ENCODE data around the gene HEATR9.

HEATR9 gene

GRCh38 chr17:35875072-35875799, 6.5 kb upstream of the HEATR9 start:
- Histone ChIP-seq H3K9me3 (ENCODE audit: low read depth, low read length) (no peaks in the 10 kb centered on the region), H3K27ac (no peak overlapping the region), H3K36me3 (ENCODE audit: insufficient read depth, low read length) (no peaks in the 10 kb centered on the region), H3K4me3 (no peak overlapping the region), H3K9ac (ENCODE audit: insufficient read length) (no peak overlapping the region)
- no peak for DNase-seq (ENCODE audit: low read depth, low spot score)
- TF ChIP-seq EZH2 (IDR thresholded peaks at IDR 0.05): no peak
- TF ChIP-seq FOXP2 (optimal IDR thresholded peaks at IDR 0.05; ENCODE audit: control extremely low read depth, extremely low read length, insufficient read depth): no peak
- no peak for TF ChIP-seq POLR2AphosphoS5 (IDR thresholded peaks at IDR 0.05; ENCODE audit: borderline replicate concordance, low read depth, low read length)

DNA sequence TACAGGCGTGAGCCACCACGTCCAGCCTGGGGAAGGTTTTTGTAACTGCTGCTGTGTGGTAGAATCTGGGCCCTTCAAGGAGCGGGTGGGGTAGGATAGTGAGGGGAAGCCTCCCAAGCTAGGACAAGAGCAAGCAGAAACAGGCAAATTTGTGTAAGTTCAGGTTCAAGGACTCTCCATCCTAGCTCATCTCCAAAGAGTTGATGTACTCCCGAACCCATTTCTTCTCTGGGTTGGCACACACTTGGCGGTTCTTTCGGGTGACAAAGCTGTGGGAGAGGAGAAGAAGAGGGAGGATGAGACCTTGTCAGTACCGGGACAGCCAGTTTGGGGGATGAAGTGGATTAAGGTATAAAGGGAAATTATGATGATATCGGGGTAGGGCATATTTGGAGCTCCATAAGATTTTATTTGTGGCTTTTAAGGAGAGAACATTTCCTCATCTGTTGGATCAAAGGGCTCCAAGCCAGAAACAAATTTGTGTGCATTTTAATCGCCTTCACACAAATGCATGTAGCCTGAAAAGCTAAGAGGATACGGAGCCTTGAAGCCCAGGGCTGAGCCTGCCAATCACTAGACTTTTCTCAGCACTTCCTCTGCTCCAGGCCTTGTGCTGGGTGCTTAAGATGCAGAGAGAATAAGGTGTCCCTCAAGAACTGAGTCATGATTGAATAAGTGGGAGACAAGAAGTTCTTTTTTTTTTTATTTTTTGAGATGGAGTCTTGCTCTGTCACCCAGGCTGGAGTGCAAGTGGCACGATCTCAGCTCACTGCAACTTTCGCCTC, 3.7 kb upstream of the HEATR9 start:
- TF ChIP-seq EZH2 (IDR thresholded peaks at IDR 0.05) (no peak), FOXP2 (optimal IDR thresholded peaks at IDR 0.05; ENCODE audit: control extremely low read depth, extremely low read length, insufficient read depth) (no peak), POLR2AphosphoS5 (IDR thresholded peaks at IDR 0.05; ENCODE audit: borderline replicate concordance, low read depth, low read length) (no peak)
- no peaks in the 10 kb centered on the region for H3K9me3 ChIP-seq (ENCODE audit: low read depth, low read length)
- H3K27ac ChIP-seq: no peak overlapping the region
- no peak for DNase-seq (ENCODE audit: low read depth, low spot score)
- no peak overlapping the region for H3K4me3 ChIP-seq
- no peaks in the 10 kb centered on the region for H3K36me3 ChIP-seq (ENCODE audit: insufficient read depth, low read length)
- H3K9ac ChIP-seq (ENCODE audit: insufficient read length): no peak overlapping the region

- H3K36me3 ChIP-seq (ENCODE audit: insufficient read depth, low read length): no peaks in the 10 kb centered on the region
- DNase-seq (ENCODE audit: low read depth, low spot score): no peak
- no peak overlapping the region for H3K27ac ChIP-seq
- H3K9ac ChIP-seq (ENCODE audit: insufficient read length): no peak overlapping the region
- no peak overlapping the region for H3K4me3 ChIP-seq
- H3K9me3 ChIP-seq (ENCODE audit: low read depth, low read length): no peaks in the 10 kb centered on the region
- no peak for TF ChIP-seq EZH2 (IDR thresholded peaks at IDR 0.05)
- TF ChIP-seq POLR2AphosphoS5 (IDR thresholded peaks at IDR 0.05; ENCODE audit: borderline replicate concordance, low read depth, low read length): no peak
- TF ChIP-seq FOXP2 (optimal IDR thresholded peaks at IDR 0.05; ENCODE audit: control extremely low read depth, extremely low read length, insufficient read depth): no peak
Measured at GRCh38 chr17:35870906-35871819, 2.5 kb upstream of the HEATR9 start.

GRCh38 chr17:35867574-35867973, 1.1 kb downstream of the HEATR9 start:
- Histone ChIP-seq H3K27ac (no peak overlapping the region), H3K4me3 (no peak overlapping the region), H3K36me3 (ENCODE audit: insufficient read depth, low read length) (no peaks in the 10 kb centered on the region; the same call in 1 of the 2 replicates), H3K9ac (ENCODE audit: insufficient read length) (no peak overlapping the region), H3K9me3 (ENCODE audit: low read depth, low read length) (no peaks in the 10 kb centered on the region)
- DNase-seq (ENCODE audit: low read depth, low spot score): no peak
- TF ChIP-seq POLR2AphosphoS5 (IDR thresholded peaks at IDR 0.05; ENCODE audit: borderline replicate concordance, low read depth, low read length) (no peak), FOXP2 (optimal IDR thresholded peaks at IDR 0.05; ENCODE audit: control extremely low read depth, extremely low read length, insufficient read depth) (no peak), EZH2 (IDR thresholded peaks at IDR 0.05) (no peak)

DNA sequence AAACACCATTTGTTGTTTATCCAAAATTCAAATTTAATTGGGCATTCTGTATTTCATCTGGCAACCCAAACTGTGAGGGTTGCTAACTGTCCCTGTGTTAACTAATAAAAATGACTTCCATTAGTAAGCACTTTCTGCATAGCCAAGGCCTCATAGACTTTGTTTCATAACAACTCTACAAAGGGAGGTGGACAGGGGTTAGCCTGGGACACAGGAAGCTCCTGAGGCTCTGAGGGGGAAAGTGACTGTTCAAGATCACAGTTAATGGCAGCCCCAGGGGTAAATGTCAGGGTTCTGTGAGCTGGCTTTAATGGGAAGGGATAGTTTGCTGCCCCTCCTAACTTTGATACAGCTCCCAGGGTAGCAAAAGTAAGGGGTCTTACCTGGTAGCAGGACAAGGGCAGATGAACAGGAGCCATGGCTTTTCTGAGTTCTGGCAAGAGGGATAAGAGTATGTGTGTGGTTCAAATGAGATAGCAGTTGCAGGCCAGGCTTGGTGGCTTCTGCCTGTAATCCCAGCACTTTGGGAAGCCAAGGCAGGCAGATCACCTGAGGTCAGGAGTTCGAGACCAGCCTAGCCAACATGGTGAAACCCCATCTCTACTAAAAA, 2.2 kb downstream of the HEATR9 start:
- H3K36me3 ChIP-seq (ENCODE audit: insufficient read depth, low read length): no peaks in the 10 kb centered on the region; the same call in 1 of the 2 replicates
- peak overlapping the region; percentile 58; the same call in 1 of the 2 replicates for H3K27ac ChIP-seq
- no peaks in the 10 kb centered on the region for H3K9me3 ChIP-seq (ENCODE audit: low read depth, low read length)
- no peak for DNase-seq (ENCODE audit: low read depth, low spot score)
- TF ChIP-seq FOXP2 (optimal IDR thresholded peaks at IDR 0.05; ENCODE audit: control extremely low read depth, extremely low read length, insufficient read depth): no peak
- no peak for TF ChIP-seq POLR2AphosphoS5 (IDR thresholded peaks at IDR 0.05; ENCODE audit: borderline replicate concordance, low read depth, low read length)
- no peak for TF ChIP-seq EZH2 (IDR thresholded peaks at IDR 0.05)
- H3K4me3 ChIP-seq: no peak overlapping the region
- no peak overlapping the region for H3K9ac ChIP-seq (ENCODE audit: insufficient read length)

DNA sequence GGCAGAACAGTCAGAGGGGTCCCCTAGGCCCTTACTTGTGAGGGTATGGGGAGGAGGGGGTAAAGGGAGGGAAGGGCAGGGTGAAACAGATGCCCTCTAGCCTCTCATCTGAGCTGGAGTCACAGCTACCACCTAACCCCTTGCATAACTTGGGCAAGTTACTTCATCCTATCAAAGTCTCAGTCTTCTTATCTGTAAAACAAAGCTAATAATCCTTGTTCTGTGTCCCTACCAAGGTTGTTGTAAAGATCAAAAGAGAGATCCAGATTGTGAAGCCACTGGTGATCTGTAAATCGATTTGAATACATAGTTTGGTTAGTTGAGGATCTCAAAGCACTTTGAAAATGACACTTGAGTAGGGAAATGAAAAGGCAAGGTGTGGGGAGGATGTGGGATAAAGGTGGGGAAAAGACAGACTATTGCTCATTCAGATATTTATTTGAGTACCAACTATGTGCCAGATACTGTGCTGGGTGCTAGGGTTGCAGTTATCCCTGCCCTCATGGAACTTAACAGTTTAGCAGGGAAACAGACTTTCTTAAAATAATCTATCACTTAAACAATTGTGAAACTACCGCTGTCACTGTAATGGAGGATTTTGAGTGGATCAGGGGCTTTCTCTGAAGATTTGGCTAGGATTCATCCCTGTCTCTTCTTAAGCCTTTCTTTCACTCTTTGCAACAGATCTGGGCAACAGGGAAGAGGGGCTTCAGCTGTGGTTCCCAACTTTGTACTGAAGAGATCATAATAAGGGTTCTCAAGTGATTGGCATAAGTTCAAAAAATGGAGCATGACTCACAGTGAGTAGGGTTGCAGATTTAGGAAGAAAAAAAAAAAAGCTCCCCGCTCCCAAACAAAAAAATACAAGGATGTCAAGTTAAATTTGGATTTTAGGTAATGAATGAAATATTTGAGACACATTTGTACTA, 3.0 kb downstream of the HEATR9 start:
- no peak for DNase-seq (ENCODE audit: low read depth, low spot score)
- Histone ChIP-seq H3K27ac (peak overlapping the region; percentile 58; the same call in 1 of the 2 replicates), H3K9ac (ENCODE audit: insufficient read length) (no peak overlapping the region), H3K9me3 (ENCODE audit: low read depth, low read length) (no peaks in the 10 kb centered on the region), H3K36me3 (ENCODE audit: insufficient read depth, low read length) (no peaks in the 10 kb centered on the region; the same call in 1 of the 2 replicates), H3K4me3 (no peak overlapping the region)
- TF ChIP-seq EZH2 (IDR thresholded peaks at IDR 0.05): no peak
- TF ChIP-seq FOXP2 (optimal IDR thresholded peaks at IDR 0.05; ENCODE audit: control extremely low read depth, extremely low read length, insufficient read depth): no peak
- TF ChIP-seq POLR2AphosphoS5 (IDR thresholded peaks at IDR 0.05; ENCODE audit: borderline replicate concordance, low read depth, low read length): no peak

DNA sequence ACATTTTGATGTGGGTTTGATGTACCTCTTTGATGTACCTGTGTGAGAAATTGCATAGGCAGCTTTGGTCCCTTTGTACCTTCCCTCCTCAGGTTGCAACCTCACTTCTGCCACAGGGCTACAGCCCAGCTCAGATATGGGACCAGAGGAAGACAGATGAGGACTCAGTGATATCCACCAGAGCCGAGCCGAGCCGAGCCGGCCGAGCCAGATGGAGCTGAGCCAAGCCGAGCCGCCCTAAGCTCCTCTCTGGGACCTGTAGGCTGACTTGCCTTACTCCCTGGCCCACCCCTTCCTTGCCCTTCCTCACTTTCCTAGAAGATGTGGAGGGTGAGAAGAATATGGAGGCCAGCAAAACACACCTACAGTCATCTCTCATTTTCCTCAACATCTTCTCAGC, 3.8 kb downstream of the HEATR9 start:
- Histone ChIP-seq H3K9me3 (ENCODE audit: low read depth, low read length) (no peaks in the 10 kb centered on the region), H3K36me3 (ENCODE audit: insufficient read depth, low read length) (no peaks in the 10 kb centered on the region; the same call in 1 of the 2 replicates), H3K9ac (ENCODE audit: insufficient read length) (no peak overlapping the region), H3K4me3 (no peak overlapping the region), H3K27ac (no peak overlapping the region)
- no peak for TF ChIP-seq POLR2AphosphoS5 (IDR thresholded peaks at IDR 0.05; ENCODE audit: borderline replicate concordance, low read depth, low read length)
- no peak for TF ChIP-seq EZH2 (IDR thresholded peaks at IDR 0.05)
- no peak for TF ChIP-seq FOXP2 (optimal IDR thresholded peaks at IDR 0.05; ENCODE audit: control extremely low read depth, extremely low read length, insufficient read depth)
- DNase-seq (ENCODE audit: low read depth, low spot score): no peak
